Panc1 (cell line): ENCODE measurements around the gene POLR2B.

Source experiments
- CTCF ChIP-seq: fragments of 450-650 bp; IDR thresholded peaks from 2 replicates; pipeline ENCODE4 v1.5.1; 2017; ENCODE audit warnings: mild to moderate bottlenecking
- POLR2AphosphoS5 ChIP-seq: IDR thresholded peaks from 2 replicates; pipeline ENCODE4 v1.6.1; 2012; ENCODE audit warnings: mild to moderate bottlenecking, low read depth, low read length, moderate library complexity
- TF ChIP-seq, protein P1 (sequence below), 2 experiments: IDR thresholded peaks; 2 replicates each; pipeline ENCODE4 v1.6.1; 2011 to 2012; ENCODE audit warnings: low read depth in 2 of 2, control low read depth in 1 of 2, low read length in 1 of 2, mild to moderate bottlenecking in 1 of 2, moderate library complexity in 1 of 2; ENCODE audit not compliant: insufficient read depth in 1 of 2

- TF ChIP-seq CTCF (no peak), POLR2AphosphoS5 (no peak)
- TF ChIP-seq, protein P1, sequence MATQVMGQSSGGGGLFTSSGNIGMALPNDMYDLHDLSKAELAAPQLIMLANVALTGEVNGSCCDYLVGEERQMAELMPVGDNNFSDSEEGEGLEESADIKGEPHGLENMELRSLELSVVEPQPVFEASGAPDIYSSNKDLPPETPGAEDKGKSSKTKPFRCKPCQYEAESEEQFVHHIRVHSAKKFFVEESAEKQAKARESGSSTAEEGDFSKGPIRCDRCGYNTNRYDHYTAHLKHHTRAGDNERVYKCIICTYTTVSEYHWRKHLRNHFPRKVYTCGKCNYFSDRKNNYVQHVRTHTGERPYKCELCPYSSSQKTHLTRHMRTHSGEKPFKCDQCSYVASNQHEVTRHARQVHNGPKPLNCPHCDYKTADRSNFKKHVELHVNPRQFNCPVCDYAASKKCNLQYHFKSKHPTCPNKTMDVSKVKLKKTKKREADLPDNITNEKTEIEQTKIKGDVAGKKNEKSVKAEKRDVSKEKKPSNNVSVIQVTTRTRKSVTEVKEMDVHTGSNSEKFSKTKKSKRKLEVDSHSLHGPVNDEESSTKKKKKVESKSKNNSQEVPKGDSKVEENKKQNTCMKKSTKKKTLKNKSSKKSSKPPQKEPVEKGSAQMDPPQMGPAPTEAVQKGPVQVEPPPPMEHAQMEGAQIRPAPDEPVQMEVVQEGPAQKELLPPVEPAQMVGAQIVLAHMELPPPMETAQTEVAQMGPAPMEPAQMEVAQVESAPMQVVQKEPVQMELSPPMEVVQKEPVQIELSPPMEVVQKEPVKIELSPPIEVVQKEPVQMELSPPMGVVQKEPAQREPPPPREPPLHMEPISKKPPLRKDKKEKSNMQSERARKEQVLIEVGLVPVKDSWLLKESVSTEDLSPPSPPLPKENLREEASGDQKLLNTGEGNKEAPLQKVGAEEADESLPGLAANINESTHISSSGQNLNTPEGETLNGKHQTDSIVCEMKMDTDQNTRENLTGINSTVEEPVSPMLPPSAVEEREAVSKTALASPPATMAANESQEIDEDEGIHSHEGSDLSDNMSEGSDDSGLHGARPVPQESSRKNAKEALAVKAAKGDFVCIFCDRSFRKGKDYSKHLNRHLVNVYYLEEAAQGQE (IDR thresholded peaks at IDR 0.05; ENCODE audit: insufficient read depth in 1 of 2, low read depth in 2 of 2, low read length in 1 of 2): no peak
These were observed 24.8 kb upstream of the POLR2B start for GRCh38 chr4:56953680-56954520.
